ENCODE measurements around the gene GATAD2B. TPM values are rescaled to one million over a fixed set of nuclear protein-coding genes. Genes with fewer than 3 reads are reported as not detected.

Gene GATAD2B
- polyA plus RNA-seq, 3 donors, result 1.1 to 11.0 (median 2.0) TPM

DNA sequence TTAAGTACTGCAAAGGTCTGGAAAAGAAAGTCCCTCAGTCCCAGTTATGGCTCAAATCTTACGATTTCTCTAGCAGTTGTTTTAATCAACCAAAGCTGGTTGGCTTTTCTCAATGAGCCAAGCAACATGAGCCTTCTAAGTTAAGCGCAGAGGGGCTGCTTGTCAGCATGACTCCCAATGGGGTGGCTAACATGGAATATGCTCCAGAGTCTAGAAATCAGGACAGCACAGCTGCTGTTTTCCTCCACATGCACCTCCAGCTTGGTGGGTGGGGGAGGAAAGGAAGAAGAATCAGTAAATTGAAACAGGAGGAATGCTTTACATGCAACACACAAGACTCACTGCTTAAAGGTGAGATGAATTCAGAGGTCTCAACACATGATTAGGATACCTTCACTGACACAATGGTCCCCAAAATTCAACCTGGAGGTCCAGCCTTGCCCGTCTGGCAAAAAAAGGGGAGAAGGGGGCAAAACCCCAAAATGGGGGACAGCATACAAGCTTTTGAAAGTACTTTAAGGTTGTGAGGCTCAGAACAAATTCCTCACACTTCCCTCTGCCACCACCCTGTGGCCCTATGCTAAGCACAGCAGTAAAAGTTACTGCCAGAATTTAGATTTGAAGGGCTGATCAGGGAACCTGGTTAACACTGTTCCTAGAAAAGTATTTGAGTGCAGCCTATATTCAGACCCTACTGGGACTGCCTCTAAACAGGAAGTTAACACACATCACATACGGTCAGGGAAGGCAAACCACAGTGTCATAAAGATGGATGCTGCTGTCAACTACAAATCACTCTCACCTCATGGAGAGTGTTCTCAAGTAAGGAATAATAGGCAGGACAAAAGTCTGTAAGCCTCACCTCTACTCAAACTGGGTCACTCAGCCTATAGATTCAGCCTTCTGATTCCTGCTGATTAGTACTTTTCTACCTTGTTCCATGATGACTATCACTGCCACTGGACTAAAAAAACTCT lies 2.6 kb downstream of the GATAD2B start:
- Histone ChIP-seq H3K27ac (ENCODE audit: low read depth in 1 of 2, low read length in 2 of 2) (peak overlapping the region in 1 of 2 donors; percentile 52), H3K4me3 (replicated peaks in 1 of 3; ENCODE audit: low read depth in 2 of 3, low read length in 3 of 3) (peak overlapping the region in 1 of 3 experiments; percentile 83), H3K36me3 (replicated peaks in 1 of 2; ENCODE audit: control insufficient read depth in 1 of 2, insufficient read depth in 2 of 2, low read length in 2 of 2) (peaks cover 5 to 22% of the 10 kb centered on the region in 2 donors), H3K79me2 (ENCODE audit: insufficient read depth, low read length) (peaks cover 75% of the 10 kb centered on the region), H3K4me1 (ENCODE audit: control insufficient read depth in 1 of 2, insufficient read depth in 2 of 2, low read length in 2 of 2) (peaks cover 31 to 39% of the 10 kb centered on the region in 2 donors), H4K20me1 (ENCODE audit: insufficient read depth, low read length) (peaks cover 59% of the 10 kb centered on the region), H3K27me3 (ENCODE audit: control insufficient read depth in 2 of 2, insufficient read depth in 2 of 2, low read length in 2 of 2) (no peaks in the 10 kb centered on the region), H3K9ac (ENCODE audit: insufficient read depth, low read length, poor library complexity, severe bottlenecking) (no peak overlapping the region), H3K9me3 (replicated peaks in 1 of 2; ENCODE audit: control insufficient read depth in 1 of 2, insufficient read depth in 1 of 2, low read length in 2 of 2) (no peaks in the 10 kb centered on the region), H2AFZ (ENCODE audit: insufficient read depth, low read depth, low read length, poor library complexity, severe bottlenecking) (peak overlapping the region; percentile 18), H3K4me2 (replicated peaks; ENCODE audit: extremely low read depth, low read length, poor library complexity, severe bottlenecking) (peak overlapping the region; percentile 79)
- peak; percentile 37 to 56 (median 40) for DNase-seq
- peaks cover 40% of the 10 kb centered on the region for H3K4me1 Mint-ChIP-seq
- H3K9me3 Mint-ChIP-seq, result no peaks in the 10 kb centered on the region
- H3K4me3 Mint-ChIP-seq, result peak overlapping the region in 1 of 2 donors; percentile 95
- TF ChIP-seq, protein P1, sequence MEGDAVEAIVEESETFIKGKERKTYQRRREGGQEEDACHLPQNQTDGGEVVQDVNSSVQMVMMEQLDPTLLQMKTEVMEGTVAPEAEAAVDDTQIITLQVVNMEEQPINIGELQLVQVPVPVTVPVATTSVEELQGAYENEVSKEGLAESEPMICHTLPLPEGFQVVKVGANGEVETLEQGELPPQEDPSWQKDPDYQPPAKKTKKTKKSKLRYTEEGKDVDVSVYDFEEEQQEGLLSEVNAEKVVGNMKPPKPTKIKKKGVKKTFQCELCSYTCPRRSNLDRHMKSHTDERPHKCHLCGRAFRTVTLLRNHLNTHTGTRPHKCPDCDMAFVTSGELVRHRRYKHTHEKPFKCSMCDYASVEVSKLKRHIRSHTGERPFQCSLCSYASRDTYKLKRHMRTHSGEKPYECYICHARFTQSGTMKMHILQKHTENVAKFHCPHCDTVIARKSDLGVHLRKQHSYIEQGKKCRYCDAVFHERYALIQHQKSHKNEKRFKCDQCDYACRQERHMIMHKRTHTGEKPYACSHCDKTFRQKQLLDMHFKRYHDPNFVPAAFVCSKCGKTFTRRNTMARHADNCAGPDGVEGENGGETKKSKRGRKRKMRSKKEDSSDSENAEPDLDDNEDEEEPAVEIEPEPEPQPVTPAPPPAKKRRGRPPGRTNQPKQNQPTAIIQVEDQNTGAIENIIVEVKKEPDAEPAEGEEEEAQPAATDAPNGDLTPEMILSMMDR (IDR thresholded peaks at IDR 0.05), result no peak
- intact Hi-C loops (cut with micrococcal nuclease), result loop anchor here (5.0 kb wide), 3 partner anchors 37 to 113 kb away; partner anchors contain the start of genes CRTC2 (in 1 of the 2) and RAB13 (in 1 of the 2)
- 88% methylated on average over 2 of the region's 4 CpGs for WGBS (ENCODE audit: insufficient coverage)
- H3K36me3 Mint-ChIP-seq, result peaks cover 19 to 38% of the 10 kb centered on the region in 2 donors
- peak overlapping the region in 6 of 7 donors; percentile 16 to 81 (median 65) for H3K27ac Mint-ChIP-seq
- H3K27me3 Mint-ChIP-seq (ENCODE audit: low read depth in 3 of 3), result peaks cover 0 to 3% (median 0%) of the 10 kb centered on the region in 3 donors

- 67% methylated on average over 1 of the region's 4 CpGs for WGBS (ENCODE audit: insufficient coverage)
- Histone ChIP-seq H3K4me1 (ENCODE audit: control insufficient read depth in 1 of 2, insufficient read depth in 2 of 2, low read length in 2 of 2) (peaks cover 14 to 17% of the 10 kb centered on the region in 2 donors), H3K27me3 (ENCODE audit: control insufficient read depth in 2 of 2, insufficient read depth in 2 of 2, low read length in 2 of 2) (no peaks in the 10 kb centered on the region), H4K20me1 (ENCODE audit: insufficient read depth, low read length) (peaks cover 89% of the 10 kb centered on the region), H3K36me3 (replicated peaks in 1 of 2; ENCODE audit: control insufficient read depth in 1 of 2, insufficient read depth in 2 of 2, low read length in 2 of 2) (peaks cover 8 to 27% of the 10 kb centered on the region in 2 donors), H3K9me3 (replicated peaks in 1 of 2; ENCODE audit: control insufficient read depth in 1 of 2, insufficient read depth in 1 of 2, low read length in 2 of 2) (no peaks in the 10 kb centered on the region), H3K9ac (ENCODE audit: insufficient read depth, low read length, poor library complexity, severe bottlenecking) (no peak overlapping the region), H3K27ac (ENCODE audit: low read depth in 1 of 2, low read length in 2 of 2) (no peak overlapping the region), H2AFZ (ENCODE audit: insufficient read depth, low read depth, low read length, poor library complexity, severe bottlenecking) (no peak overlapping the region), H3K79me2 (ENCODE audit: insufficient read depth, low read length) (peaks cover 100% of the 10 kb centered on the region), H3K4me3 (replicated peaks in 1 of 3; ENCODE audit: low read depth in 2 of 3, low read length in 3 of 3) (no peak overlapping the region), H3K4me2 (replicated peaks; ENCODE audit: extremely low read depth, low read length, poor library complexity, severe bottlenecking) (no peak overlapping the region)
- TF ChIP-seq, protein P1 (IDR thresholded peaks at IDR 0.05), result no peak
- intact Hi-C loops (cut with micrococcal nuclease), result no loop called here
- H3K4me3 Mint-ChIP-seq, result no peak overlapping the region
- H3K27ac Mint-ChIP-seq, result peak overlapping the region in 1 of 7 donors; percentile 8
- H3K27me3 Mint-ChIP-seq (ENCODE audit: low read depth in 3 of 3), result no peaks in the 10 kb centered on the region
- DNase-seq, result no peak
- peaks cover 24% of the 10 kb centered on the region for H3K4me1 Mint-ChIP-seq
- peaks cover 22 to 47% of the 10 kb centered on the region in 2 donors for H3K36me3 Mint-ChIP-seq
- no peaks in the 10 kb centered on the region for H3K9me3 Mint-ChIP-seq
Measured at GRCh38 chr1:153916297-153916696, 6.5 kb downstream of the GATAD2B start.

Measured in CD14-positive monocyte (primary cell).